ENCODE measurements around the gene IGDCC3. TPM values are rescaled to one million over a fixed set of nuclear protein-coding genes. Genes with fewer than 3 reads are reported as not detected.

IGDCC3 gene
- total RNA-seq, 2 experiments from 2014 or later, result not detected

- ChIA-PET CTCF (no interaction called here), POLR2A (no interaction called here)
These were observed 41.0 kb downstream of the IGDCC3 start for GRCh38 chr15:65336493-65337435.

- ChIA-PET CTCF (no interaction called here), POLR2A (no interaction called here)
These were observed 42.3 kb downstream of the IGDCC3 start for GRCh38 chr15:65335278-65336055.

- POLR2A ChIA-PET, result no interaction called here
These were observed 43.1 kb downstream of the IGDCC3 start for GRCh38 chr15:65334586-65335231.

DNA sequence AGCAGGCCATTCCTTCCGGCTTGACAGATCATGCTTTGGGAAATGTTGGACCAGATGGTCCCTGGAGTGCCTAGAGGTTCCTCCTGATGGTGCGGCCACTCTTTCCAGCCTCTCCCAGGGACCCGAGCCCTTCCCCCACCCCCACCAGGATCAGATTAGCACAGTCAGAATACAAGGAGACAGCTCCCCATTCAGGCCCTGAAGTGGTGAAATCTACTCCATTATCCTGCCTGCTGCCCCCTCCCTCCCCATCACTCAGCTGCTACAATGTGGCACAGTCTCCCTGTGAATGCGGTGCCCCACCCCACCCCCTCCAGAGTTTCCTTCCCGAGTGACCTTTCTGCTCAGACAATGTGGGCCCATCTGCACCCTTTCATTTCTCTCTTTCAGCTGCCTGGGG is 43.9 kb downstream of the IGDCC3 start:
- CTCF ChIA-PET, result no interaction called here
- POLR2A ChIA-PET, result no interaction called here

More at GRCh38 chr15:65334586-65335231, 43.1 kb downstream of the IGDCC3 start:
- CTCF ChIA-PET, result no interaction called here

DNA sequence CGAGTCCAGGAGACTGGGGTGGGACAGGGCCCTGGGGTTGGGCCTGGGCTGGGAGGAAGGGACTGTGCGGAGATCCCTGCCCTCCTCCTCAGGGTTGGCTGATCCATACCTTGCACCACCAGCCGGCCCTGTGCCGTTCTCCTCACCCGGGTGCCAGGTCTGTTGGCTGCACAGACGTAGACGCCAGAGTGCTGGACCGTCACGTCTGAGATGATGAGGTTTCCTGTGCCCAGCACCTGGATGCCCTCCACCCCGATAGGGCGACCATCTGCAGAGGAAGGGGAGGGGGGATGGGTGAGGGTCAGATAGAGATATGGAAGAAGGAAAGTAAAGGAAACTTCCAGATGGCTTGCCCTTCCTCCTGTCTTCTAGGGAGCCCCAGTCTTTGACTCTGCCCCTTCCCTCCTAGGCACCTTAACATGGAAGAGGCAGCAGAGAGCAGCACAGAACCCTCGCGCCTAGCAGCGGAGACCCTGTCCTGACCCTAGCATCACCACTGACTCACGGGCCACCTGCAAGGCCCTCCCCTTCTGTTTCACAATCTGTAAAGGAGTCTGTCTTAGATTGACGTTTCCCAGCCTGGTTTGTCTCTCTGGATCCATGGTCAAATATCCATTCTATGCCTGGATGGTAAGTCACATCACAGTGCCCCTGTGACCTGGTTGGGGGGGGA is 44.5 kb downstream of the IGDCC3 start:
- CTCF ChIA-PET, result no interaction called here
- POLR2A ChIA-PET, result no interaction called here

DNA sequence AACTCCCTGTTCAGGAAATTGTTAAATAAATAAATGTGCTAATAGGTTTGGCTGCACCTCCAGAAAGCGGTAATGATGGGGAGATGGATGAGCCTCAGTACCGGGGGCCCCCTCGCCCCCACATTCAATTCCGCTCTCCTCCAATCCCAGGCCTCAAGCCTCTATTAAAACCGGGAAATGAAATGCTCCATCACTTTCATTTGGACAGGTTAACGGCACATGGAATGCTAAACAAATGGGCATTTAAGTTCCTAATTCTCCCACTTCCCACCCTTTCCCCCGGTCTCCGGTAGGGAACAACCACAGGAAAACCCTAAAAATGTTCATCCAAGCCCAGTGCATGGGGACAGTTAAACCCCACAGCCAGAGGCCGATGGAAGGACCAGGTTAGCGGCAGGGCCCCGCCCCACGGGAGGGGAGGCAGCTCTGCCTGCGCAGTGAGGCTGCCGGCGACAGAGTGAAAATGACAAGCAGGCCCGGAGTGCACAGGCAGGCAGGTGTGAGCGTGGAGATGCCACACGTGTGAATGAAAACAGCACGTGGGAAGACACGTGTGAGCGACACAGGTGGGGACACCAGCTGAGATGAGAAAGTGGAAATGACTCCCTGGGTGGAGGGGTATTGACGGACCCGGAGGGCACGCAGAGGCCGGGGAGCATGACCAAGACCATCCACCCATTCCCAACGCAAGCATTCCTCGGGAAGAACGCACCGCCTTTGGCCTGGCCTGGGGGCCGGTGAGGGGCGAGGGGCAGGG is 45.2 kb downstream of the IGDCC3 start:
- ChIA-PET POLR2A (no interaction called here), CTCF (no interaction called here)

DNA sequence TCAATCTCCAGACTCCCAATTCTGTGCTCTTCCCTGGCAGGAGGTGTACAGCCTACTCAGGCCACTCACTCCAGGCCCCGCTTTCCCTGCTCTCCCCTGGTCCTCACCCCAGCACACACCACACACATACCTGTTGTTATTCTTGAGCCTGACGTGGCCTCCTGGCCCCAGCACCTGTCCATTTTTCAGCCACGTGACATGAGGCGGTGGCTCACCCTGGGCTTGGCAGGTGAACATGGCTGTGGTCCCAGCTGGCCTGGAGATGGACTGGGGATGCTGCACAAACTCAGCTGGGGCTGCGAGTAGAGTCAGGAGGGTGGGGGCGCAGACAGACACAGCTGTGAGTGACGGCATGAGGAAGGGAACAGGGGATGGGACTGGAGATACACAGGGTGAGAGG is 46.0 kb downstream of the IGDCC3 start:
- ChIA-PET POLR2A (no interaction called here), CTCF (no interaction called here)

DNA sequence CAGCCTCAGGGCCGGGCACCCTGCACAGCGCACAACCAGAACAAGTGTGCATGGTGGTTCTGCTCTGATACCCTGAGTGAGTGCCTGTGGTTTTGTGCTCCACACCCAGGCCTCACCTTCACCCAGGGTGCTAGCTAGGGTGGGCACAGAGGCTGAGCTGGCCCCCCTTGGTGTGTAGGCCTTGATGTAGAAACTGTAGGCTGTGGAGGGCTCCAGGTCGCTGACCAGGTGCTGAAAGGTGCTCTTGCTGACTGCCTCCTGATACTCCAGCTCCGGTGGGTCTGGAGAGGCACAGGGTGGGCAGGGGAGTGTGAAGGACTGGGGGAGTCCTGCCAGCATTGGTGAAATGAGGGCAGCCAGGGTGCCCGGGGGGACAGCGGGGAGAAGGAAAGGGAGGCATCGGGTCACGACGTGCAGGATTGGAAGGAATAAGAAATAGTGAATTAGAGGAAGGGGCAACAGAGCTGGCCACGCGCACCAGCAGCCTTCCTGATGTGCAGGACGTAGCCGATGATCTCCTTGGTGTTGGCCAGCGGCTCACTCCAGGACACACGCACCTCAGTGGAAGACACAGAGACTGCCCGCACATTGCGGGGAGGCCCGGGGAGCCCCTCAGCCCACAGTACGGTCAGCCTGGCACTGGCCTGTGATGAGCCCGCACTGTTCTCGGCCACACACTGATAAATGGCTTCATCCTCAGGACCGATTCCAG is 46.7 kb downstream of the IGDCC3 start:
- ChIA-PET CTCF (no interaction called here), POLR2A (no interaction called here)

DNA sequence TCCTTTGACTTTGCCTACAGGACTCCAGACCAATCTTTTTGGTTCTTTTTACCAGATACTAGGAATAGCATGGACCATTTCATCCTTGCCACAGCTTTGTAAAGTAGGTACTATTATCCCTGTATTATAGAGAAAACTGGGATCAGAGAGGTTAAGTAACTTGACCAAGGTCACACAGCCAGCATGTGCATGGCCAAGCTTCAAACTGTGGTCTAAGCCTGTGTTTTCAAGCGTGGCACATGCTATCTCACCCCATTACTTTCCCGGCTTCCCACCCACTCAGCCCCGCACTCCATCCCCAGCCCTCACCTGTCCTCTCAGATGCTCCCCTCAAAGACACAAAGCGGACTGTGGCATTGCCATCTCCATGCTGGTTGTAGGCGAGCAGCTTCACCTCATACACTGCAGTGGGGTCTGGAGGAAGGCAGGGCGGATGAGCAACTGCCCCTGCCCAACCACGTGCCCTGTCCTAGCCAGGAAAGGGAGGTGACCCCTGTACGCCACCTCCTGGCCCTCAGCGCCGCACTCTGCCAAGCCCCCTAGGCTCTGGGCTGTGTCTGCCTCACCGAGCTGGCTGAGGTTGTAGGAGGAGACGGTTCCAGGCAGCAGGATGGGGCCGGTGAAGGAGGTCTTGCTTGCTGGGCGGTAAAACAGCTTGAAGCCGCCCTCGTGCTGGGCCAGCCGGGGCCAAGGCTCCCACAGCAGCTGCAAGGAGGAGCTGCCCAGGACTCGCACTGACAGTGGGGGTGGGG is 47.6 kb downstream of the IGDCC3 start:
- CTCF ChIA-PET, result no interaction called here
- POLR2A ChIA-PET, result no interaction called here

DNA sequence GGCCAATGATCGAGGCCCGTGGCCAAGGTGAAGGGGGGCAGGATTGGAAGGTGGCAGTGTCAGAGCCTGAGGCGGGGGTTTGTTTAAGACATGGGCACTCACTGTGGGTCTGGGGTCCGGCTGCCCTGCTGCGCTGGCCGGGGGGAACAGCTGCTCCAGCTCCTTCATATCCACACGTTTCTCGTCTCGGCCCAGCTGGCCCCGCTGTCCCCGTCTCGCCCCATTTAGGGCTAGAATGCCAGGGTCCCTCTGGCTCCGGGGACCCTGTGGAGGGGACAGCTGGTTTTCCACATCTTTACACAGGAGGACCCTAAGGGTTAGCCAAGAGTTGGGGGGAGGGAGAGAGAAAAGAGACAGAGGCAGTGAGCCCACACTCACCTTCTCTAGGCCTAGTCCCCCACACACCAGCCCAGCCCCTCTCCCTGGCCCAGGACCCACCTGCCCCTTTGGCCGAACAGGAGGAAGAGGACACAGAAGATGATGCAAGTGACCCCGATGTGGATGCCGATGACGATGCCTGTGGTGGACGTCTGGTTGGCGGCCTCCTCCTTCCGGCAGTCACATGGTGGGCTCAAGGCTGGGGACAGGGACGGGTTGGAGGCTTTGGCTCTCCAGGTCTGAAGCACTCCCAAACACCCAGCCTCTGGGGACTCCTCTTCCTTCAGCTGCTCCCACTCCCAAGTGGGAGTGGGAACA is 48.4 kb downstream of the IGDCC3 start:
- POLR2A ChIA-PET, result no interaction called here
- CTCF ChIA-PET, result no interaction called here

- CTCF ChIA-PET, result no interaction called here
- POLR2A ChIA-PET, result no interaction called here
These were observed 49.1 kb downstream of the IGDCC3 start for GRCh38 chr15:65328506-65329287.

GRCh38 chr15:65327651-65328393 is 50.0 kb downstream of the IGDCC3 start:
- ChIA-PET POLR2A (no interaction called here), CTCF (no interaction called here)

DNA sequence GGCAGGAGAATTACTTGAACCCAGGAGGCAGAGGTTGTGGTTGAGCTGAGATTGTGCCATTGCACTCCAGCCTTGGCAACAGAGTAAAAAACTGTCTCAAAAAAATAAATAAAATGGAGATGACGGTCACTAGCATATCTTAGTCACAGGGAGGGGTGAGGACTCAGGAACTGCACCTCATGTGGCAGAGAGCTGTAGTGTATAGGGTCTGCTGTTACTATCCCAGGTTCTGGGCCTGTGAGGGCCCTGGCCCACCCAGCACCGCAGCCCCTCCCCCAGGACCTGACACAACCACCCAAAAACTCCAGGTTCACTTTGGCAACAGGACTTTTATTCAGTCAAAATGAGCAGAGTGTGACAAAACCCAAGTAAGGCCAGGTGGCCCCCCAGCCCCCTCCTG is 51.0 kb downstream of the IGDCC3 start:
- POLR2A ChIA-PET, result no interaction called here

DNA sequence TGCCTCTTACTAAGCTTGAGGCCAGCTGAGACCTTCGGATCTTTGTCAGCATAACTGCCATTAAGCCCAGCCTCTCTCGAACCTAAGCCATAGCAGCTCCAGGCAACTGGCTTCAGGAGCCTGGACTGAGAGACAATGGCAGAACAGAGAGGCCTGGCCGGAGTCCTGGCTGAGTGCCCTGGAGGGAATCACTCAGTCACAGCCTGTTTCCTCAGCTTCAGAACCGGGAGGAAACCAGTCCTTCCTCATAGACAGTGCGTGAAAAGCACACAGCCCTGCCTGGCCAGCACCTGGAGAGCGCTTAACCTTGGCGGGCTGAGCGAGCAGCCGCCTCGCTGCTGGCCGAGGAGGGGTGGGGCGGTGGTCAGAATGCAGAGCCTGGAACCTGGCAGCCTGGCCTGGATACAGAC is 51.7 kb downstream of the IGDCC3 start:
- POLR2A ChIA-PET, result interaction anchor here (0.6 kb wide), 1 partner anchor 15 kb away, joined by 6 read pairs; no protein-coding TSS in a partner anchor
- CTCF ChIA-PET, result interaction anchor here (0.6 to 1.4 kb wide), 4 partner anchors 16 to 1947 kb away, joined by 4 to 10 read pairs (median 5); no protein-coding TSS in a partner anchor

More for the DNA sequence above, 51.0 kb downstream of the IGDCC3 start:
- CTCF ChIA-PET, result interaction anchor here (1.4 kb wide), 1 partner anchor 59 kb away, joined by 10 read pairs; no protein-coding TSS in a partner anchor

- POLR2A ChIA-PET, result no interaction called here
- CTCF ChIA-PET, result interaction anchor here (0.6 to 7.3 kb wide), 2 partner anchors 64 to 722 kb away, joined by 3 to 72 read pairs; no protein-coding TSS in a partner anchor
These were observed 54.7 kb downstream of the IGDCC3 start for GRCh38 chr15:65323071-65323511.

Data from activated CD8-positive, alpha-beta memory T cell treated with anti-CD3 and anti-CD28 coated beads for 36 hours (primary cell).